GM19395 (cell line): ENCODE results near the gene RAD51B.
A peak's percentile ranks its signal among the peaks of the same experiment; 100 is the strongest.
"Not testable (repeated sequence)": the region's sequence is repeated elsewhere in the genome, so short reads cannot be mapped to it uniquely, and the experiment has no call there.

Experiments used
- ATAC-seq: cut with Tn5 transposase; IDR thresholded peaks from one replicate; pipeline ENCODE4 v1.9.1; 2021; ENCODE audit warnings: mild to moderate bottlenecking, moderate library complexity; ENCODE audit not compliant: unreplicated experiment

Gene RAD51B

GRCh38 chr14:68652433-68652690 lies 832.8 kb downstream of the RAD51B start:
- no peak for ATAC-seq

DNA sequence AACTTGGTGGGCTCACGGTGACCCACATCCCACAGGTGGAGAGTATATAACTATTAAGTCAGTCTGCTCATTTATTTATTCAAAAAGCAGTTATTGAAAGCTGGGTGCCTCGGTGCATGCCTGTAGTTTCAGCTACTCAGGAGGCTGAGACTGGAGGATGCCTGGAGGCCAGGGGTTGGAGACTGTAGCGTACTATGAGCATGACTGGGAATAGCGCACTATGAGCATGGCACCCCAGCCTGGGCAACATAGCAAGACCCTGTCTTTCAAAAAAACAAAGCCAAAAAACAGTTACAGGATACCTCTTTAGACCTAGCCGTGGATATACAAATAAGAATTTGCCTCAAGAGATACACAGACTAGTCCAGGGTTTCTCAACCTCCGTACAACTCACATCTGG lies 833.5 kb downstream of the RAD51B start:
- no peak for ATAC-seq

DNA sequence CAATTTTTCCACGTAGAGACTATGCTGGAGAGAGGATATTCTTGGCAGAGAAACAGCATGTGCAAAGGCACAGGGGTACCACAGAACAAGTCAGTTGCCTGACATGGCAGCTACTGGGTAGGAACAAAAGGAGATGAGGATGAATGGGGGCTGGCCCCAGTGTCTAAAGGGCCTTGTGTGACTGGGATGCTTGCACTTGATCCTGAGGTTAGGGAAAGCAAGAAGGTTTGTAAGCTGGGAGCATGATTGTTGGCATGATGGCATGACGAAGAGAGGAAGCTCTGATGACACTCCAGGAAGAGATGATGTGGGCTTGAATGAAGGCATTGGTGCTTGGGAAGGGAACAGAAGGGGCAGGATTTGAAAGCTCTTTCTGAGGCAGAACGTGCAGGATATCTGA lies 834.2 kb downstream of the RAD51B start:
- no peak for ATAC-seq

- no peak for ATAC-seq
These were observed 834.9 kb downstream of the RAD51B start for GRCh38 chr14:68654471-68654941.

DNA sequence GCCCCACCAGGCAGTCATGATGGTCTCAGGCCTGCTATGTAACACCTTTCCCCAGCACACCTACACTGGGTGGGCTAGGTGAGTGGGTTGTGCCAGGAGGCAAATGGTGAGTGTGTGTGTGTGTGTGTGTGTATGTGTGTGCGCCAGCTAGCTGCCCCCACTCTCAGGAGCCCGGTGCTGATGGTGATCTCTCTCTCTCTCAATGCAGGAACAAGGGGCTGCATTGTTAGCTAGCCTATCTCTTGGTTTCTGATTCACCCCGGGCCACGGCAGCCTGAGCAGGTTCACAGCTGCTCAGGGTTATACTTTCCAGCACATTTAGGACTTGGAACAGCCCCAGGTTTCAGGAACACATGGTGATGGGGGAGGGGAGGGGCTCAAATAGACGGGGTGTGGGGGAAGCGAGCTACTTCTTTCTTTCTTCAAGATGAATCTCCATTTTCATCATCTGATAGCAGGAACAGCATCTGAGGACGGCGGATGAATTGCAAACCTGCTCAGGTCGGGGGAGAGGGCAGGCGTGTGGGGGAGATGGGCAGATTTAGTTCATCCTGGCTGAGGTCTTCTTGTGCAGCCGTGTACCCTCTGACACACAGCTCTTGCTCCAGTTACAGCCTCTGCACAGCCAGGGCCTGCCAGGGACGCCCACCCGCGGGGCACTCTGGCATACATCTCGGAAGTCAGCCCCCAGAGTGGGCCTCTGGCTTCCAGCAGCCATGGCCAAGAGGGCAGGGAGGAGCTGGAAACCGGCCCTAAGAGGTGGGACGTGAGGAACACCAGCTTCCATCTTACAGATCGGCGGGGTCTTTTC lies 835.6 kb downstream of the RAD51B start:
- ATAC-seq: no peak

- ATAC-seq: no peak
These were observed 836.3 kb downstream of the RAD51B start for GRCh38 chr14:68655911-68656316.

GRCh38 chr14:68656452-68656851 lies 836.9 kb downstream of the RAD51B start:
- ATAC-seq: no peak

- ATAC-seq: no peak
These were observed 837.9 kb downstream of the RAD51B start for GRCh38 chr14:68657300-68658028.

GRCh38 chr14:68658029-68658509 lies 838.5 kb downstream of the RAD51B start:
- ATAC-seq: no peak

DNA sequence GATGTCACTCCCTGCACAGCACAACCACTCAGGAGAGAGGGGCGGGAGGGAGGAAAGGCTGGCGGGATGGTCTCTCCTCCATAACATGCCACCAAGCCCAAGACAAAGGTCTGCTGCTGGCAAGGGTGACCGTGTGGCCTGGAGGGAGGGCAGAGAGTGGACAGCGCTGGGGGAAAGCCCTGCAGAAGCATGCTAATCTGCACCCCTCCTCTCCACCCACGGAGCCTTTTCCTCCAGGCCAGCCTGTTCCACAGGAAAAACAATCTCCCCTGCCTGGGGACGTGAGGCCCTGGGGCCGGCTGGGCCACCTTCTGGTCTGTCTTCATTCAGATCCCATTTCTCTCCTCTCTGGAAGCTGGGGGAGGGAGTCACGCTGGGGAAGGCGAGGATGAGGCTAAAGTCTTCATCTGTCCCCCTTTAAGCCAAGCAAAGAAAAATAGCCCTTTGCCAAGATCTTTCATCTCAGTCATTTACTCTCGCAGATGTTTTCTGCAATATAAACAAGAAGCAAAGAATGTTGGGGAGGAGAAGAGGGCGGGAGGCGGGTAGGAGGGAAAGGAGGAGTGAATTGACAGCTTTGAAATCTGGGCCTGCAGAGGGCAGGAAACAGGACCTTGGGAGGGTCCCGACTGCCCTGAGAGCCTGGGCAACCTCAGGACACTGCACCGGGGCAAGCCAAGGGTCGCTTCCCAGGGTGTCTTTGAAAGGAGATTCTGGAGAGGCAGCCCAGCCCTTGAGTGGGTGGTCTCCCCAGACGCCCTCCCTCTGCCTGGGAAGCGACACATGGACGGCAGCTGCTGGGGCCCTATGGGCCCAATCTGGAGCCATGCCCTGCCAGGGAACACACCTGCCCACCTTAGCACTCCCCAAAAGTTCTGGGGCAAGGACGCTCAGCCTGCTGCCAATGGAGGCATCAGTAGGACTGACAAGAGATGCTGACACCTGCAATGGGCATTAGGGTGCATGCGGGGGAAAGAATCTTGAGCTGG lies 839.7 kb downstream of the RAD51B start:
- ATAC-seq: no peak

GRCh38 chr14:68660495-68660894 lies 840.9 kb downstream of the RAD51B start:
- no peak for ATAC-seq

DNA sequence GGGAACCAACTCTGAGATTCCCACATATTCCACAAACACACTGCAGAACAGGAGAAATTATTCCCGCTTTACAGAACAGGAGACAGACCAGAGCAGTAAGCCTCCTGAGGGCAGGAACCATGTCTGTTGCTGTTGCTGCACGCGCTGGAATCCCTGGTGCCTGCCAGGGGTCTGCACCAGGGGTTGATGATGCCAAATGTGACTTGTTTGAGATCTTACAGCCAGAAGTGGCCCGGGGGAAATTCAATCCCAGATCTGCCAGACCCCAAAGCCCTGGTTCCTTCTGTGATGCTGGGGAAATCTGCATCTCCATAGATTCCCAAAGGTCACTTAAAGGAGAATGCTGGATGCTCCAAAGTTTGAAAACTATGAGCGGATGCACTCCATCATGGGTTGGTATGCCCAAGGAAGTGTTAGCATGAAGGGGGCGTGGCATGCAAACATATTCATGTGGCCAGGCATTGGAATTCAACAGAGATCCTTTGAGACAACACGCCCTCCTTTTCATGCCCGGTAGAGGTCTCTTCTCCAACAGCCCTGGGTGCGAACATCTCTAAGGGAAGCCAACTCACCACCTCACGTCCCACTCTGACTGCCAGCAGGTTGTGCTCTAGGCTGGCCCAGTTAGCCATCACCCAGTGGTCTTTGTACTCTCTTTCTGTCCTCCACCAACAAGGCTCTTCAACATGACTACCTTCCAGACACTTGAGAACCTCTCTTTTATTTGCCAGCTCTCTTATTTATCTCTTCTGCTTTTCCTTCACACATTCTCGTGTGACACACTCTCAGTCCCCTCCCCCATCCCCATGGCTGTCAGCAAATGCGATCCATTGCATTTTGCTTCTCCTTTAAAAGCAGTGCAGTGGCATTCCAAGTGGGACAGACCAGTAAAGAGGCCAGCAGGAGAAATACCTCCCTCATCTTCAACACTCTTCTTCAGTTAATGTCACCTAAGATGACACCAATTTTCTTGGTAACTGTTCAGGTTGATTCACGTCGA lies 841.9 kb downstream of the RAD51B start:
- no peak for ATAC-seq

GRCh38 chr14:68662392-68662791 lies 842.8 kb downstream of the RAD51B start:
- no peak for ATAC-seq

DNA sequence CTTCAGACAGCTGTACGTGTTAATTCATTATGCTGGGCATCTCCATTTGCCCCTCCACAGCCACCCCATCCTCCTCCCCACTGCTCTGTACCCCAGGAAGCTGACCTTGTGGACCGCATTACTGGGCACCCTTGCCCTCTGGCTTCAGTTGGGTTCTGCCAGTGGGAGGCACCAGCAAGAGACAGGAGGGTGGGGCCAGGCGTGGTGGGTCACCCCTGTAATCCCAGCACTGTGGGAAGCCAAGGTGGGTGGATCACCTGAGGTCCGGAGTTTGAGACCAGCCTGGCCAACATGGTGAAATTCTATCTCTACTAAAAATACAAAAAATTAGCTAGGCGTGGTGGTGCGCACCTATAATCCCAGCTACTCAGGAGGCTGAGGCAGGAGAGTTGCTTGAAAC lies 843.2 kb downstream of the RAD51B start:
- ATAC-seq: not testable (repeated sequence)

DNA sequence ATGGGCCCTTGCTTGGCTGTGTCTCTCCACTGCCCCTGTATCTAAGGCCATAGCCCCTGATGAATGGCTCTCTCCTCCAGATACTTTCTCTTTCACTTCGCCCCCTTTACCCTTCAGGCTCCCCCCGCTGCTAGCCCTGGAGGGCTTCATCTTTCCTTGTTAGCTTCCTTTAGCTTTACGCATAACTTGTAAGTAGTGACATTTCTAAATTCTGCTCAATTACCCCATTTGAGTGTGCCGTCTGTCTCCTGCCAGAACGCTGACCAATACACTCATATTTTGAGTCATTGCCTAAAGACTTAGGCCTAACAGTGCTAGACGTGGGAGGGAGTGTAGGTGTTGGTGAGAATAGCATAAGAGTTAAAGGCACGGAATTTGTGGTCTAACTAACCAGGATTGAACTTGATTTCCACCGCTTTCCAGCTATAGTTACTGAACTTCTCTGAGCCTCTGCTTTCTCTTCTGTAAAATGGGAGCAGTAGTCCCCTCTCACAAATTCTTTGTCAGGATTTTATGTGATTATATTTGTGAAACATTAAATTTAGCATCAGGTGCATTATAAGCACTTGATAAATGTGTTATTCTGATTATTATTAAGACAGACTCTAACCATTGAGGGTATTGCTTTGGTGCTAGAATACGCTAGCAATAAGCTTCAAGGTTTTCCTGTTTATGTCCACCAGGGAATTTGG lies 844.0 kb downstream of the RAD51B start:
- peak; percentile 91 for ATAC-seq

DNA sequence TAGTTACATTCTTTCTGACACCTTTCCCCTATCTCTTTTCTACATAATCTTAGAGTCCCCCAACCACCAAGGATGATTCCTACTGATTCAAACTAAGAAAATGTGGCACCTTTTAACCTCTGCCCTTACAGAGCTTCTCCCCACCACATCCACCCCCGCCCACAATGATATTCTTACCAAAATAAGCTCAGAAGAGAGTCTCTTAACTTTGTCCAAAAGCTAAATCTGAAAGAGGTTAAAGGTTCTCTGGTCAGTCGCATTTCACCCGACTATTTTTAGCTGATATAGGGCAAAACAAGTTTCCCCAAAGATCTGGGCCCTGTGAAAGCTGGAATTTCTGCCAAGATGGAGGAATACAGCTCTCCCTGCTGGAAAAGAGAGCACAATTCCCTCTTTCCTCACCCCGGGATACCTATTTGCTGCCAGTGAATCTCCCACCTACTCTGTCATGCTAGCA lies 844.7 kb downstream of the RAD51B start:
- peak; percentile 9 for ATAC-seq

DNA sequence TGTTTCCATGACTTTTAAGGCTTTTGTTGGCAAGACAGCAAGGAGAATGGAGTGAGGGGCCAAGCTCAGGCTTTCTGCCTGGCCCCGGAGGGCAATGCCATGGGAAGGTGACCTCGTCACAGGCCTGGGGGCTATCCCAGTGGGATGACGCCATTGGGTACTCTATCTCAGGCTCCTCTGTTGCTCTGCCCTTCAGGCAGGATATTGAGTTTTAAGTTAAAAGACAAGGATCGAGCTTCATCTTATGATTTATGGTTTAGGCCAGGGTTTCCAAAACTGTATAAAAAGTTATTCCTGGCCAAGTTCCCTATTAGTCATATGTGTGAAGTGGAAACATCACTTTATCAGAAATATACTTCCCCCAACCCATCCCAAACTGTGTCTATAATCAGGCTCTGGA lies 845.6 kb downstream of the RAD51B start:
- ATAC-seq: no peak

DNA sequence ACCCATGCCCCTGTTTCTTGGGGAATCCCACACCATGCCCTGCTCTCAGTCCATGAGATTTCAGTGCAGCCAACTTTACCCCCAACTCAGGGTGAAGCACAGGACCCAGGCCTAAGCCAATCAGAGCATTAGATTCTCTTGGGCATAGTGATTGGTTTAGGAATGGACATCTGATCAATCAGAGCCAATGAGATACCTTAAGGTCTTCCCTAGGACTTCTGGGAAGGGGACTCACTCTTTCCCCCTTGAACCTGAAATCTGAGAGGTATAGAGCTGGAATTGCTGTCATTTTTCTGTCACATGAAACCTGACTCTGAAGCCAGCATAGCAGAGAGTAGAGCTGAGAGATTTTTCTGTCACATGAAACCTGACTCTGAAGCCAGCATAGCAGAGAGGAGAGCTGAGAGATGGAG lies 846.2 kb downstream of the RAD51B start:
- no peak for ATAC-seq

DNA sequence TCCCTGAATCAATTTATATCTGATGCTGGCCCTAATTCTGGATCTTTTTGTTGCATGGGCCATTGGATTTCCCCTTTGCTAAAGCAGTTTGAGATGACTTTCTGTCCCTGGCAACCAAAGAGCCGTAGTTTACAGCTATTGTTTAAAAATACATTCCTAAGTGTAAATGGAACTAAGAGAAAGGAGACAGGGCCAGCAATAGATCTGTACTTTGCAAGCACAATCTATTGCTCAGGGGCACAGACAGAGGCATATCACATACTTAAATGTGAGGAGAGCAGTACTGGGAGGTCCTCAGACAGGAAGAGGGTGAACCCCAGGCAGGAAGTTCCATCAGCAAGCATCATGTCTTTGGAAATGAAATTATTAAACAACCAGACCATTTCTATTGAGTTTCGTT lies 846.7 kb downstream of the RAD51B start:
- no peak for ATAC-seq
